ENCODE measurements around the gene DPH1.

The DPH1 gene

GRCh38 chr17:2027528-2028233 lies 2.3 kb upstream of the DPH1 start:
- DNase-seq (ENCODE audit: low read depth): no peak

GRCh38 chr17:2028234-2028614 lies 1.7 kb upstream of the DPH1 start:
- no peak for DNase-seq (ENCODE audit: low read depth)

DNA sequence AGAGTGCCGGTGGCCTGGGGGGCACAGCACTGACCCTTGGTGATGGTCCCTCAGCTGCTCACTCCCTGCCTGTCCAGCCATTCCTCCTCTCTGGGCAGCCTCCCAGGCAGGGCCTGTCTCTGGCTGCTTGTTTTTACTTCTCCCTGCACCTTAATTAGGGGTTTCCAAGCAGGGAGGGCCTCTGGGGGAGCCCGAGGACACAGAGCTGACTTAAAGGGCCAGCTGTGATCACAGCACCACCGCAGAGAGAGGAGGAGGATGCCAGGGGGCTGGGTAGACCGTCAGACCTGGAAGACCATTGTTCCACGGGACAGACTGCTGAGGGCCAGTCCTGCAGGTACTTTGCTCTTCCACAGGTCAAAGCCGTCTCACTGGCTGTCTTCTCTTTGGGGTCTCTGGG lies 1.2 kb upstream of the DPH1 start:
- DNase-seq (ENCODE audit: low read depth): no peak

GRCh38 chr17:2030779-2031163 lies 818 bp downstream of the DPH1 start:
- no peak for DNase-seq (ENCODE audit: low read depth)

- no peak for DNase-seq (ENCODE audit: low read depth)
These were observed 3.2 kb downstream of the DPH1 start for GRCh38 chr17:2033153-2033552.

GRCh38 chr17:2034157-2034556 lies 4.2 kb downstream of the DPH1 start:
- no peak for DNase-seq (ENCODE audit: low read depth)

- DNase-seq (ENCODE audit: low read depth): no peak
These were observed 5.0 kb downstream of the DPH1 start for GRCh38 chr17:2034806-2035540.

GRCh38 chr17:2035541-2036488 lies 5.9 kb downstream of the DPH1 start:
- DNase-seq (ENCODE audit: low read depth): no peak

DNA sequence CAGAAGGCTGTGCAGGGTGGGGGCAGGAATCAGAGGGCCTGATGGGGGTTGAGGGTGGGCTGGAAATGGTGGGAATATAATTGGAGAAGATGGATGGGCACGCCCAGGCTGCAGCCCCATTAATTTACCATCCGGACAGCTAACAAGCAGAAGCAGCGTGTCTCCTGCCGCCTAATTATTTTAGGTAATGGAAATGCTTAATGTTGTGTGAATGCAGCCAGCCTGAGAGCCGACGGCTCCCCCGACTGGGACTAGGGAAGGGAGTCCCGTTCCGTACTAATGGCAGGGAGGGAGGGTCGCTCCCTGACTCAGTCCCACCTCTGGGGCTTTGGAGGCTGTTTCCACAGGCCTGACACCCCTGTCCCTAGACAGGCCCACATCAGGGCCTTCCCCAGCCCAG lies 7.2 kb downstream of the DPH1 start:
- DNase-seq (ENCODE audit: low read depth): no peak

DNA sequence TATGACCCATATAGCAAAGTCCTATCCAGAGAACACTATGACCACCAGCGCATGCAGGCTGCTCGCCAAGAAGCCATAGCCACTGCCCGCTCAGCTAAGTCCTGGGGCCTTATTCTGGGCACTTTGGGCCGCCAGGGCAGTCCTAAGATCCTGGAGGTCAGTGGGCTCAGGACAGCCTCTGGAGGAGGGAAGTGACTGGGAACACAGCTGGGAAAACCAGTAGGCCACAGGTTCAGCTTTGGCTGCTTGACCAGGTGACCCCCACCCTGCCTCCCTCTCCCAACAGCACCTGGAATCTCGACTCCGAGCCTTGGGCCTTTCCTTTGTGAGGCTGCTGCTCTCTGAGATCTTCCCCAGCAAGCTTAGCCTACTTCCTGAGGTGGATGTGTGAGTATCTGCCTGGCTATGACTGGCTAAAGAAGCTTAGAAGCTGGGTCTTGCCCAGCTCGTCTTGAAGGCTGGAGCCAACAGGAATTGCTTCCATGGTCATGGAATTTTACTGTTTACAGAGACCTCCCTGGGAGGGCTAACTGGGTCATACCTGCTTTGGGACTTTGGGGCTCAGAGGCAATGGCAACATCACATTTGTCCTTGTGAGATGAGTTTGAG lies 10.4 kb downstream of the DPH1 start:
- DNase-seq (ENCODE audit: low read depth): no peak

- DNase-seq (ENCODE audit: low read depth): no peak
These were observed 11.1 kb downstream of the DPH1 start for GRCh38 chr17:2040942-2041560.

- DNase-seq (ENCODE audit: low read depth): peak; percentile 93
These were observed 11.8 kb downstream of the DPH1 start, which contains the start of gene OVCA2 for GRCh38 chr17:2041561-2042389. Gene OVCA2 (plus strand): TSS chr17:2042022. CDS start chr17:2042048, 26 bp downstream.

DNA sequence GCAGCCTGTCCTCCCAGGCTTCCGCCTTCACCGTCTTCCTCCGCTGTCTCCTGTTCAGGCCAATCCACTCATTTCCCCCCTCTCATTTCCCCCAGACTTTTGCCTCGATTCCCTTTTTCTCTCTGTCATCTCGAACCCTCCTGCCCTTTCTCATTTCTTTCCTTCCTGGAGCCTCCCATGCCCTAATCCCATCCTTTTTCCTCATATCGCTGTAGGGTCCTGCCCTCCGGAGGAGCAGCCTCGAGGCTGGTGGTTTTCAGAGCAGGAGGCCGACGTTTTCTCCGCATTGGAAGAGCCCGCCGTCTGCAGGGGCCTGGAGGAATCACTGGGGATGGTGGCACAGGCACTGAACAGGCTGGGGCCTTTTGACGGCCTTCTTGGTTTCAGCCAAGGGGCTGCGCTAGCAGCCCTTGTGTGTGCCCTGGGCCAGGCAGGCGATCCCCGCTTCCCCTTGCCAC lies 12.5 kb downstream of the DPH1 start:
- no peak for DNase-seq (ENCODE audit: low read depth)

DNA sequence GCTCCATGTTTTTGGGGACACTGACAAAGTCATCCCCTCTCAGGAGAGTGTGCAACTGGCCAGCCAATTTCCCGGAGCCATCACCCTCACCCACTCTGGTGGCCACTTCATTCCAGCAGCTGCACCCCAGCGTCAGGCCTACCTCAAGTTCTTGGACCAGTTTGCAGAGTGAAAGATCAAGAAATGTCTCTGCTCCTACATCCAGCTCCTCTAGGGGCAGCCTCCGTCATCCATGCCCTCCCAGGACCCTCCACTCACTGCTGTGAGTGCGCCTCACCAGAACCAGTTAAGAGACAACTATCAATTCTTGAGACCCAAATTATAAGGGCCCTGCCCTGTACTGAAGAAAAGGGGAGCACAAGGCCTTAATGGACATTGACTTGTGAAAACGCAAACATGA lies 13.0 kb downstream of the DPH1 start:
- no peak for DNase-seq (ENCODE audit: low read depth)

GRCh38 chr17:2043785-2044184 lies 13.8 kb downstream of the DPH1 start:
- no peak for DNase-seq (ENCODE audit: low read depth)

GRCh38 chr17:2044263-2044894 lies 14.4 kb downstream of the DPH1 start:
- DNase-seq (ENCODE audit: low read depth): no peak

- no peak for DNase-seq (ENCODE audit: low read depth)
These were observed 17.6 kb downstream of the DPH1 start for GRCh38 chr17:2047590-2047989.

DNA sequence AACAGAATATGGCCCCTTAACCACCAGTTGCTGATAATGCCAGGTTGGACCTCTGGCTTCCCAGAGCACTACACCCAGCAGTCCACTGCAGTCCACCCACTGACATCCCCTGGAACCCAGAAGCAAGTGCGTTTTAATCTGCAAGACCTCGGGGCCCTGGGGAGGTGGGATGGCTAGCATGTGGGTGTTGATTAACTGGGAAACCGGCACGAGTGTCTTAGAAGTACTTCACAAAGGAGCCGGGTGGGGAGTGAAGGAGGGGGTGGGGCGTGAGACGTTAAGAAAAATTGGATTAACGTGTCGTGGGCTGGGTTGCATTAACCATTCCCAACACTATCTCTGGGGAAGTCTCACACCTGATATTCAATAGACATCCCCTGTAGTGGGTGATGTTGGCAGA lies 18.9 kb downstream of the DPH1 start:
- DNase-seq (ENCODE audit: low read depth): no peak

GRCh38 chr17:2049333-2050299 lies 19.7 kb downstream of the DPH1 start:
- peak; percentile 81 for DNase-seq (ENCODE audit: low read depth)
